Measurements from ENCODE around the gene PICALM.

DNA sequence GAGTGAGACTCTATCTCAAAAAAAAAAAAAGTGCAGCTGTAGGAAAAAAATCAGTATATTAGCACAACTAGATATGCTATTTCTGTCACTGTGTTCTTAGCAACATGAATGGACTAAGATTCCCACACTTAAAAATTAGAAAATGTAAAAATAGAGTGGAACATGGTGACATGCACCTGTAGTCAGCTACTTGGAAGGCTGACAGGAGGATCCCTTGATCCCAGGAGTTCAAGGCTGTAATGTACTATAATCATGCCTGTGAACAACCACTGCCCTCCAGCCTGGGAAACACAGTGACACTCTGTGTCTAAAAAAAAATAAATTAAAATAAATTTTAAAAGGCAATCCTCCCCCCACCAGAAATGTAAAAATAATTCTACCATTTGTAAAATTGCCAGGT is 29.8 kb downstream of the PICALM start:
- TF ChIP-seq, protein P1, sequence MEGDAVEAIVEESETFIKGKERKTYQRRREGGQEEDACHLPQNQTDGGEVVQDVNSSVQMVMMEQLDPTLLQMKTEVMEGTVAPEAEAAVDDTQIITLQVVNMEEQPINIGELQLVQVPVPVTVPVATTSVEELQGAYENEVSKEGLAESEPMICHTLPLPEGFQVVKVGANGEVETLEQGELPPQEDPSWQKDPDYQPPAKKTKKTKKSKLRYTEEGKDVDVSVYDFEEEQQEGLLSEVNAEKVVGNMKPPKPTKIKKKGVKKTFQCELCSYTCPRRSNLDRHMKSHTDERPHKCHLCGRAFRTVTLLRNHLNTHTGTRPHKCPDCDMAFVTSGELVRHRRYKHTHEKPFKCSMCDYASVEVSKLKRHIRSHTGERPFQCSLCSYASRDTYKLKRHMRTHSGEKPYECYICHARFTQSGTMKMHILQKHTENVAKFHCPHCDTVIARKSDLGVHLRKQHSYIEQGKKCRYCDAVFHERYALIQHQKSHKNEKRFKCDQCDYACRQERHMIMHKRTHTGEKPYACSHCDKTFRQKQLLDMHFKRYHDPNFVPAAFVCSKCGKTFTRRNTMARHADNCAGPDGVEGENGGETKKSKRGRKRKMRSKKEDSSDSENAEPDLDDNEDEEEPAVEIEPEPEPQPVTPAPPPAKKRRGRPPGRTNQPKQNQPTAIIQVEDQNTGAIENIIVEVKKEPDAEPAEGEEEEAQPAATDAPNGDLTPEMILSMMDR (IDR thresholded peaks at IDR 0.05), result no peak
- TF ChIP-seq EZH2 (IDR thresholded peaks at IDR 0.05) (no peak), EZH2phosphoT487 (IDR thresholded peaks at IDR 0.05) (no peak)

Measured in neural progenitor cell (in vitro differentiated cells).